C4-2B (cell line): ENCODE data around the gene ATP13A3.
A peak's percentile ranks its signal among the peaks of the same experiment; 100 is the strongest.
"Not testable (repeated sequence)": the region's sequence is repeated elsewhere in the genome, so short reads cannot be mapped to it uniquely, and the experiment has no call there.

Experiments used
- H3K27ac ChIP-seq: fragments of 450-650 bp; 2 replicates; pipeline ENCODE4 v1.5.1; 2017
- CTCF ChIP-seq: fragments of 450-650 bp; conservative IDR thresholded peaks from 2 replicates; pipeline ENCODE4 v1.5.1; 2017; ENCODE audit warnings: mild to moderate bottlenecking
- ZFX ChIP-seq: fragments of 450-650 bp; IDR thresholded peaks from 2 replicates; pipeline ENCODE4 v1.6.1; 2017

ATP13A3 gene

GRCh38 chr3:194507571-194507970 lies 20.8 kb upstream of the ATP13A3 start:
- H3K27ac ChIP-seq = no peak overlapping the region
- no peak for TF ChIP-seq ZFX
- no peak for TF ChIP-seq CTCF

DNA sequence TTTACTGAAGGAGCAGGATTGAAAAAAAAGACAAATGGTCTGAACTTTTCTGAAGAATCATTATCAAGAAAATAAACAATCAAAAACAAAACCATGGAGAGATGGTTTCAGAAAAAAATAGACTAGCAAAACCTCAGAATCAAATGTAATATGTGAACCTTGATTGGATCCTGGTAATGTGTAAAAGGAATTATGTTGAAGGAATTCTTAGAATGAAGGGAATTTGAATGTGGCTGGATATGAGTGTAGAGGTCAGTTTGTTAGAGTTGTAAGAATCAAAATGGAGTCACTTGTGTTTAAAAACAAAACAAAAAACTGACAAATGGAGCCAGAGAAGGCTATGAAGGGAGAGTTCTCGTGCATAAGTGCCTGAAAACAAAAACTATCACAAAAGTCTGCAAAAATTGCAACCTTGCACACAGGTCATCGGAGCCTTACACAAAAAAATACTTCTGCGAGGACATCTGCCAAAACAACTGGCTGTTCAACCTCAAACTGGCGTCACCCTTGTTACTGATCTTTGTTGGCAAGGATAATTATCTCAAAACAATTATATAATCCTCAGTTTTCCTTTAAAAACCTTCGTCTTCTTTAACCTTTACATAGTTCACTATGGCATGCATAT lies 19.1 kb upstream of the ATP13A3 start:
- no peak for TF ChIP-seq ZFX
- TF ChIP-seq CTCF = no peak
- H3K27ac ChIP-seq = no peak overlapping the region

DNA sequence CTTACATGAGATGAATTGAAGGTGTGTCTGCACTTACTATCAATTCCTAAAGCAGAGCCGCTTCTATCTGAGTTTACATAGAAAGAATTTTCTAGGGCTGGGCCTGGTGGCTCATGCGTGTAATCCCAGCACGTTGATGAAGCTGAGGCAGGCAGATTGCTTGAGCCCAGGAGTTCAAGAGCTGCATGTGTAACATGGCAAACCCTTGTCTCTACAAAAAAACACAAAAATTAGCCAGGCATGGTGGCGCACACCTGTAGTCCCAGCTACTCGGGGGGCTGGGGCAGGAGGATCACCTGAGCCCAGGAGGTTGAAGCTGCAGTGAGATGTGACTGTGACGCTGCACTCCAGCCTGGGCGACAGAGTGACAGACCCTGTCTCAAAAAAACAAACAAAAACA lies 18.1 kb upstream of the ATP13A3 start:
- TF ChIP-seq CTCF = no peak
- H3K27ac ChIP-seq = no peak overlapping the region

DNA sequence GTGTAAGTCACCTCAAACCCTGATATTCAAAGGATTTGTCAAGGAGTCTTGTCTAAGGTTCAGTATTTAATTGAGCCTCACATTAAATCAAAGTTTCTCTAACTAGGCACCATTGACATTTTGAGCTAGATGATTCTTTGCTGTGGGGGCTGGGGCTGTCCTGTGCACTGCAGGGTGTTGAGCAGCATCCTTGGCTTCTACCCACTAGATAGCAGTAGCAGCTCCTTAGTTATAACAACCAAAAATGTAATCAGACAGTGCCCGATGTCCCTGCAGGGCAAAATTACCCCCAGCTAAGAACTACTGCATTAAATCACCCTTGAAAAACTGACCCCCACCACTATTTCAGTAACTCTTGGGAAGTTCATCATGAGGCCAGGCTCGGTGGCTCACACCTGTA lies 17.3 kb upstream of the ATP13A3 start:
- no peak overlapping the region for H3K27ac ChIP-seq
- TF ChIP-seq ZFX (no peak), CTCF (no peak)

DNA sequence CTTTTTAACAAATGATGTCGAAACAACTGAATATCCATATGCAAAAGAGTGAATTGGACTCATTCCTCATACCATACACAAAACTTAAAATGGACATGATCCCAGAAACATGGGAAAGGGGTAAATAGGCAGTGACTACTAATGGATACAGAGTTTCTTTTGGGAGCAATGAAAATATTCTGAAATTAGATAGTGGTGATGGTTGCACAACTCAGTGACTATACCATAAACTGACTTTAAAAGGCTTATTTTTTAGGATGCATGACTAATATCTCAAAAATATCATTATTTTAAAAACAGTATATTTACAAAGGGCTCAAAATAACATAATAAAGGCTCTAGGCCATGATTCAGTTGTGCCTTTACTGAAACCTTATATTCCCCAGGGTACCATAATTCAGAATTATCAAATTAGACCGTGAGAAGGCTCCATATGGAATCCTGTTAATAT lies 16.3 kb upstream of the ATP13A3 start:
- no peak for TF ChIP-seq ZFX
- TF ChIP-seq CTCF = no peak

DNA sequence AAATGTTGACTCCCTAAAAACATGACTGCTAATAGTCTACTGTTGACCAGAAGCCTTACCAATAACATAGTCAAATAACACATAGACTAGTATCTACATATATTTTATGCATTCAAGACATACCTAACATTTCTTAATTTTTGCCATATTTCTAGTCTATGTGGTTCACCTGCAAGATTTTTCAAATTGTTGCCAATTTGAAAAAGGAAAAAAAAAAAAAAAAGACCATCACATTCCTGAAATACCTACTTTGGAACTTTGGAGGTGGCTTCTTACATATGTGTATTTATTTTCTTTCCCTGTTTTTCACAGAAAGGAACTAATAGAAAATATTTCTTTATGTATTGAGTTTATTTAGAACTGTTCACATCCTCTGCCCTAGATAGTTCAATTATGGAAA lies 13.4 kb upstream of the ATP13A3 start:
- H3K27ac ChIP-seq = no peak overlapping the region
- TF ChIP-seq CTCF = no peak
- no peak for TF ChIP-seq ZFX

More for the DNA sequence above, 16.3 kb upstream of the ATP13A3 start:
- H3K27ac ChIP-seq = no peak overlapping the region

- not testable (repeated sequence) for H3K27ac ChIP-seq
Measured at GRCh38 chr3:194499516-194499915, 12.7 kb upstream of the ATP13A3 start.

GRCh38 chr3:194497799-194498575 lies 11.2 kb upstream of the ATP13A3 start:
- 0 out of 2 replicates have a peak overlapping the region, but pooled peaks have one; percentile 1 for H3K27ac ChIP-seq
- TF ChIP-seq CTCF (no peak), ZFX (no peak)
